ENCODE measurements around the gene UBTD1.

The UBTD1 gene

DNA sequence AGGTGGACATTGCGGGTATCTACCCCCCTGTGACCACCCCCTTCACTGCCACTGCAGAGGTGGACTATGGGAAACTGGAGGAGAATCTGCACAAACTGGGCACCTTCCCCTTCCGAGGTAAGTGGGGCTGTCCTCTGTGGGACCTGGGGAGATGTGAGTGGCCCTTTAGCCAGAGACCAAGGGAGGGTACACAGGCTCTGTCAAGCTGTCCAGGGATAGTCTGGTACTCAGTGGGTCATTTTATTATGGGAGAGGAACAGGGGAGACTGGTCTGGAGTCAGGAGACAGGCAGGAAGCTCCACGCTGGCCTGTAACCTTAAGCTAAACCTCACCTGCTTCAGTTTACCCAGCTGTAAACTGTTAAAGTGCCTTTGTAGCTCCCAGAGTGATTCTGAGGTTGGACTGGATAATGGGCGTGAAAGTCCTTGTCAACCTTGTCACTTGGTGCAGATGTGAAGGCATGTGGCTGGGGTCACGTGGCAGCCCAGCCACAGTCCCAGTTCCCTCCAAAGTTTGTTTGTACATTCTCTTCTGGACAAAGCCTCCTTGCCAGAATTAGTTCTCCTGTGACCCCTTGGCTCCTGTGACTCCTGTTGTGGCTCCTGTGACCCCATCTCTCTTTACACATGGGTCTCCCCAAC is 86.2 kb downstream of the UBTD1 start:
- no peak for DNase-seq (ENCODE audit: low read depth)

- DNase-seq (ENCODE audit: low read depth) = no peak
These were observed 86.7 kb downstream of the UBTD1 start for GRCh38 chr10:97585439-97585811.

- no peak for DNase-seq (ENCODE audit: low read depth)
These were observed 88.5 kb downstream of the UBTD1 start for GRCh38 chr10:97587183-97587582.

DNA sequence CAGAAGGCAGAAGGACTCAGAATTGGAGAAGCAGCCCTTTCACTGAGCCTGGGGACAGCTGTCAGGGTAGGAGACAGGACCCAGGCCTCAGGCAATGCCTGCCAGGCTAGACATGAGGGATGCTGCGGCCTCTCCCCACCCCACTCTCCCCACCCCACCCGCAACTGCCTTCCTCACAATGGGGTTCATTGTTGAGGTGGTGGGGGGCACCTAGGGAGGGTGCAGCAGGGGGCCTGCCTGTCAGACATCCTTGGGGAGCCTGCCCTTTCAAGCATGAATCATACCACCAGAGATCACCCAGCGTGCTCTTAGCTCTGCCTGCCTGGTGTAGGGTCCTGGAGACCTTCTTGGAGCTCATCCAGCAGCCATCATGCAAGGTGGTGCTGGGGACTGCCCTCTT is 90.8 kb downstream of the UBTD1 start, which contains the start of gene C10orf62:
Gene C10orf62, plus strand, starts transcription at position 243 of the 400 bp plus-strand sequence. CDS start 177 bp downstream, outside the sequence.
- no peak for DNase-seq (ENCODE audit: low read depth)

DNA sequence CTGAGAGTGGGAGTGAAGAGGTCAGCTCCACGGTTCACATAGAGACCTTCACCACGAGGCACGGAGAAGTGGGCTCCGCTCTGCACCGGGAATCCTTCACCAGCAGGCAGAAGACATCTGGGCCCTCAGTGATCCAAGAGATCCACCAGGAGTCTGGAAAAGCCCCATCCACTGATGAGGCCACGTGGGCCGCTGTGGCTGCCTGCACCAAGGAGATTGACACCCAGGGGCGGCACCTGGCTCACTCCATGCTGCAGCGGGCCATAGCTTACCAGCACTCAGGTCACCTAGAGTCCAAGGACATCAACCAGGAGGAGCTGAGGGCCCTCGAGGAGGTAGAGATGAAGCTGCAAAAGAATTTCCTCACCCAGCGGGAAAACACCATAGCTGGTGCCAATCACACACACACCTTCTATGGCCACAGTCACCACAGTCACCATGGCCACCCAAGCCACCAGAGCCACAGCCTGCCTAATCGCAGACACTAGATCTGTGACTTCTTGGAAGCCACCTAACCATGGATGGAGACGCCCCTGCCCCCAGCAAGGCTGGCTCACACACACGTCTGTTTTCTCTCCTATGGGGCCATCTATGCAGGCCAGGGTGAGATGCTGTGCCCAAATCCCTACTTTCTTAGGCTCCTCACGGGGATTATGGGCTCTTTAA is 91.5 kb downstream of the UBTD1 start:
- DNase-seq (ENCODE audit: low read depth) = no peak

DNA sequence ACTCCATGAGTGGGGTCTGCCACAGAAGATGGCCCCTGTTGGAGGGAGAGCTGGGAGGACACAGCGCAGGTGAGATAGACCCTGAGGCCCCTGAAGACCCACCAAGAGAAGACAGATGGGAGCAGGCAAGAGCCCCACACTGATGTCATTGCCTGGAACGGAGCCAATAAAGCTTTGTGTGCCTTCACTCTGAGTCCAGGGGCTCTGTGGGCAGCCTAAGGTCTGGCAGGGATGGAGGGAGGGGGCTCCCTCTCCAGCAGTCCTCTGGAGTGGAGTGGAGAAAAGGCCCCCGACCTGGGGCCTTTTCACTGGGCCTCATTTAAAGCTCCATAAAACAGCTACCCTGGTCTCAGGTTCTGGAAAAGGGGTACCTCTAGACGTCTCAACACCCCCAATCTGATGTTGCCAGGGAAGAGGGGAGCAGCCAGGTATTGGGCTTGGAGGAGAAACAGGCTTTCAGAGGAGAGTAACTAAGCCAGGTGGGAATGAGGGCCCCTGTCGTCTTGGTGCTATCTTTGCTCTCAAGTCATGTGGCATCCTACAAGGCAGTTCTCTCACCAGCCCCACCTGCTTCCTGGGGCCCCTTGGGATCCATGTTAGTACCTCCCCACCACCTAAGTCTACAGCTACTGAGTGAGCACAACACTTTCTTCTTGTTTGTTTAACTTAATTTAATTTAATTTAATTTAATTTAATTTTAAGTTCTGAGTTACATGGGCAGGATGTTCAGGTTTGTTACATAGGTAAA is 92.2 kb downstream of the UBTD1 start:
- no peak for DNase-seq (ENCODE audit: low read depth)

- no peak for DNase-seq (ENCODE audit: low read depth)
These were observed 94.7 kb downstream of the UBTD1 start for GRCh38 chr10:97593421-97593820.

- DNase-seq (ENCODE audit: low read depth) = no peak
These were observed 97.7 kb downstream of the UBTD1 start for GRCh38 chr10:97596101-97597082.

DNA sequence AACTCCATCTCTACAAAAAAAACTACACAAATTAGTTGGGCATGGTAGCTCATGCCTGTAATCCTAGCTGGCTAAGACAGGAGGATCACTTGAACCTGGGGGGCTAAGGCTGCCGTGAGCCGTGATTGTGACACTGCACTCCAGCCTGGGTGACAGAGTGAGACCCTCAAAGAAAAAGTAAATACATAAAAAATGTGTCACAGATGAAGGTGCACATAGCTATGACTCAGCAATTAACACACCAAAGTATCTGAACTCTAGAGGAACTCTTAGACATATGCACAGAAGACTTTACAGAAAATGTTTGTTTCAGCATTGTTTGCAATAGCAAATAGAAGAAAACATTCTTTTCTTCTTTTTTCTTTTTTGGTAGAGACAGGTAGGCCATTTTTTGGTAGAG is 99.1 kb downstream of the UBTD1 start:
- no peak for DNase-seq (ENCODE audit: low read depth)

DNA sequence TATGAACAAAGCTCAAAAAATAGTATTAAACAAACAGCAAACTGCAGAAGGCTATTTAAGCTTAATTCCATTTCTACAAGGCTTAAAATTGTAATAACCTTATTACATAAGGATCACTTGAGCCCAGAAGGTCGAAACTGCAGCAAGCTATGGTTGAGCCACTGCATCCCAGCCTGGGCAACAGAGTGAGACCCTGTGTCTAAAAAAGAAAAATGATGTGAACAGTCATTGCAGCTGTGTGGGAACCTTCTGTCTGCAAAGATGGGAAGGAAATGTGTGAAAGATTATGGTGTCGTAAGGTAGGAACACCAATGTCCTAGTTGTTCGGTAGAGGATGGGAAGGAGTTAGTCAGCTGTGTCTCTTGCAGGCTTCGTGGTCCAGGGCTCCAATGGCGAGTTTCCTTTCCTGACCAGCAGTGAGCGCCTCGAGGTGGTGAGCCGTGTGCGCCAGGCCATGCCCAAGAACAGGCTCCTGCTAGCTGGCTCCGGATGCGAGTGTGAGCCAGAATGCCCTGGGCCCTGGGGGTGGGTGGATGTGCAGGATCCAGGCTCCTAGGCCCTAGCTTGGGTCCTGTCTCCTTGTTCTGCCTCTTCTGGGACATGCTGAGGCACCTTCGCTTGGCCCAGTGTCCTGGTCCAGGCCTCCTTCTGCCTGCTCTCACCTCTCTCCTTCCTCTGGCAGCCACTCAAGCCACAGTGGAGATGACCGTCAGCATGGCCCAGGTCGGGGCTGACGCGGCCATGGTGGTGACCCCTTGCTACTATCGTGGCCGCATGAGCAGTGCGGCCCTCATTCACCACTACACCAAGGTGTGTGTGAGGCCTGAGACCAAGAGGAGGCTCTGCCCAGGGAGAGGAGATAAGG is 99.9 kb downstream of the UBTD1 start:
- no peak for DNase-seq (ENCODE audit: low read depth)

DNA sequence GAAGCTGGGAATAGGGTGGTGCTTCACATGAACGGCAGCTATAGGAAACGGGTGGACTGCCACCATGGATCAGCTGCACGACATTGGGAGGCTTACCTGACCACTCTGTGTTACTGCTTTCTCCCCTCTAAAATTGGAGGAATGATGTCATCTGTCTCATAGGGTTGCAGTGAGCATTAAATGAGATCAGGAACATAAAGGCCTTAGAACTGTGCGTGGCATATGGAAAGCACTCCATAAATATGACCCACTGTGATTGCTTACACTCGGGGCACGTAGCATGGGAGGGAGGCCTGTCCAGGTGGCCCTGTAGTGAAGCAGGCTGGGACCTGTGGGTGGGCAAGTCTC is 100.5 kb downstream of the UBTD1 start:
- no peak for DNase-seq (ENCODE audit: low read depth)

DNA sequence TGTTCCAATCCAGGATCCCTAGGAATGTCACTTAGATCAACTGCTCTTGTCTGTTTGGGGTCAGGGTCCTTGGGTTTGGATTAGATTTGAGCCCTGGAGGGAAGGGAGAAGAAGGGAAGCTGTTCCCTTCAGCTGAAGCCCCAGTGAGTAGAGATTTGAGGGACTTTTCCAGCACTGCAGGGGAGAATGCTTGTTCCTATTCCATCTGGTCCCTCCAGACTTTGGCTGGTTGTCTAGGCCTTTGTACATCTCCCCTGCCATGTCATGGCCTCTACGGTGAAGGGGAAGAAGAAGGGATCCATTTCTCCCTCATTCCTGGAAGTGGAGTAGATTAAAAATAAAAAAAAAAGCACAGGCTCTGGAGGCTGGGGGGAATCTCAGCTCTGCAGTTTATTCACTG is 101.9 kb downstream of the UBTD1 start:
- DNase-seq (ENCODE audit: low read depth) = no peak

GRCh38 chr10:97601268-97602215 is 102.8 kb downstream of the UBTD1 start:
- no peak for DNase-seq (ENCODE audit: low read depth)

DNA sequence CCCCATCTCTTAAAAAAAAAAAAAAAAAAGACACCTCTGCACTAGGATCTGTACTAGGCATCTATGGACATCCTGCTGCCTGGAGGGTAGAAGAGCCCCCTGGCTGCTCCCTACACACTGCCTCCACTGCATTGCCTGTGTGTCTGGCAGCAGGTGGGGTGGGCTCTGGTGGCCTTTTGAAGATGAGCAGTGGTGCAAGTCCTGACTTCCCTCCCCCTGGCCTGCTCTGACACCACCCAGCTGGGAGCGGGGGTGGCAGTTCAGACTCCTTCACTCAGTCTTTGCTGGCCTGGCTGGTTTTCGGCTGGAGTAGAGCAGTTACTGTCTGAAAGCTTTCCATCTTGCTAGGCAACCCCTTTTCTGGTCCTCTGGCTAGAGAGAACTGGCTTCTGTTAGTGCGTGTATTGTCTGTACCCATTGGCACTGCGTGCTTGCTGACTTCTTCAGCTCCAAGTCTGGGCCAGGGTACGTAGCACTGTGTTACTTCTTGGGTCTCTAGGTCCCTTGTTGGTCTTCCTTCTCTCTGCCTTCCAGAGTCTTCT is 108.4 kb downstream of the UBTD1 start:
- DNase-seq (ENCODE audit: low read depth) = no peak

DNA sequence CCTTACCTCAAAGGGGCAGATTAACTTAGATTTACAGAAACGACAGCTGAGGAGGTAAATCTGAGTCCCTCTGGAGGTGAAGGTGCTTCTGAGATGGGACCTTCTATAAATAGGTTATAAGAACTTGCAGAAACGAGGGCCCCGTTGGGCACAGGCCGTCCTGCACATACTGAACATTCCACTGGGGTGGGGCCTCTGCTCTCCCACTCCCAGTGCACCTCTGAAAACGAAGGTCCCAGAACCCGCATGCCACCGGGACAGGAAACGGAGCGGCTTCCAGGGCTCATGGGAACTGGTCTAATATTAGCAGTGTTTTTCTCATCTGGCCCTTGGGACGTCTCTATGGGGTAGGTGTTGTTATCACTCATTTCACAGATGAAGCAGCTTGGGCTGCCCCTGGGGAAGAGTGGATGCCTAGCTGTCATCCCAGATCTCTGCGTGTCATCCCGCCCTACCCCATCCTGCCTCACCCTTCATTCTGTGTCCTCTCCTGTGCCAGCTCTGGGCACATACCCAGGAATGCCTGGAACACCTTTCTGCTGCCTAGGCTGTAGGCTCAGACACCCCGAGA is 110.4 kb downstream of the UBTD1 start:
- no peak for DNase-seq (ENCODE audit: low read depth)

- no peak for DNase-seq (ENCODE audit: low read depth)
These were observed 112.7 kb downstream of the UBTD1 start for GRCh38 chr10:97611473-97611872.

DNA sequence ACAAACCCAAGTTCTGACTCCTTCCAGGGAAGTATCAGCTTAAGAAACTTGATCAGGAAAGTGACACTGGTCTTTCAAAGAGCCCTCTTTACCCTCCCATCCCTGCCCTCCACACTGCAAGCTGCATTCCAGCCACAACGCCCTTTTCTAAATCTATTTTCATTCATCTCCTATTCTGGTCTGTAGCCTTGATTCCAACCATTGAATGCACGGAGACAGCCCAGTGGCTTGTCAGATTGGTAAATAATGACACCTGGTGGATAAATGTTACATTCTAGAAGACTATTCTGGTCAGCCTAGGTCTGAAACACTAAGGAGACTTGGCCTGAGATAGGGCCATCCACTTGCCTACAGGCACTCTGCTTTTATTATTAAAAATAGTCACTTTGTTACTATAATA is 113.7 kb downstream of the UBTD1 start:
- no peak for DNase-seq (ENCODE audit: low read depth)

- DNase-seq (ENCODE audit: low read depth) = no peak
These were observed 119.6 kb downstream of the UBTD1 start for GRCh38 chr10:97618285-97618684.

- DNase-seq (ENCODE audit: low read depth) = no peak
These were observed 120.0 kb downstream of the UBTD1 start for GRCh38 chr10:97618733-97619132.

All from stimulated activated CD8-positive, alpha-beta memory T cell treated with anti-CD3 and anti-CD28 coated beads, Interleukin-12 subunit alpha, Interleukin-12 subunit beta, amount 100 ng/mL, for 4 hours (primary cell).